SK-N-SH (cell line): ENCODE measurements around the gene SRSF2. TPM values are rescaled to one million over a fixed set of nuclear protein-coding genes. Genes with fewer than 3 reads are reported as not detected.
A peak's percentile ranks its signal among the peaks of the same experiment; 100 is the strongest.

Source experiments
- CTCF ChIA-PET: fragments of 300-600, 350-600 bp; formaldehyde crosslinking; extraction: SDS; loops from one replicate; lab custom pipeline; 2021; lab: Yijun Ruan, JAX
- POLR2A ChIA-PET: fragments of 350-600 bp; sonication (Branson Sonifier 250); formaldehyde crosslinking; extraction: SDS; loops from one replicate; lab custom pipeline; 2020; ENCODE audit warnings: antibody characterized with exemption, inconsistent platforms; lab: Yijun Ruan, JAX
- DNase-seq: peaks from one replicate; pipeline ENCODE4 v3.0.0; 2012
- H2AFZ ChIP-seq: fragments of 200-600 bp; sonication (generic); 2 replicates; pipeline ENCODE4 v1.8.1; 2016; ENCODE audit warnings: antibody characterized with exemption, mild to moderate bottlenecking, low read depth
- H3F3A ChIP-seq: fragments of 200-600 bp; sonication (generic); replicated peaks from 2 replicates; pipeline ENCODE3; 2016; ENCODE audit warnings: antibody characterized with exemption, mild to moderate bottlenecking; ENCODE audit not compliant: insufficient read depth
- H3K27ac ChIP-seq, 2 experiments: fragments of 200-500 bp in 1 of 2; fragments of 200-600 bp in 1 of 2; sonication (Bioruptor generic) in 1 of 2; sonication (generic), shearing (Covaris generic) in 1 of 2; 2 replicates each; pipeline versions ENCODE4 v1.5.1 to v1.6.1; 2014 to 2016; ENCODE audit warnings: low read depth in 2 of 2, inconsistent platforms in 1 of 2, low read length in 1 of 2, mild to moderate bottlenecking in 1 of 2, mixed read lengths in 1 of 2
- H3K27me3 ChIP-seq: fragments of 200-600 bp; sonication (generic), shearing (Covaris generic); 2 replicates; pipeline ENCODE4 v1.6.1; 2016; ENCODE audit warnings: mixed run types; ENCODE audit not compliant: insufficient read depth
- H3K36me3 ChIP-seq, 2 experiments: fragments of 200-500 bp in 1 of 2; fragments of 200-600 bp in 1 of 2; sonication (Bioruptor generic) in 1 of 2; sonication (generic) in 1 of 2; replicated peaks in 1 of 2; 2 replicates each; pipeline versions ENCODE3 to v1.5.1; 2014 to 2016; ENCODE audit warnings: low read length in 1 of 2, mild to moderate bottlenecking in 1 of 2; ENCODE audit not compliant: insufficient read depth in 2 of 2, control insufficient read depth in 1 of 2
- H3K4me1 ChIP-seq, 2 experiments: fragments of 200-500 bp in 1 of 2; fragments of 200-600 bp in 1 of 2; sonication (Bioruptor generic) in 1 of 2; sonication (generic), shearing (Covaris generic) in 1 of 2; 2 replicates each; pipeline versions ENCODE4 v1.5.1 to v1.6.1; 2014 to 2016; ENCODE audit warnings: low read depth in 1 of 2, low read length in 1 of 2, mixed run types in 1 of 2; ENCODE audit not compliant: insufficient read depth in 2 of 2, control insufficient read depth in 1 of 2
- H3K4me2 ChIP-seq: fragments of 200-600 bp; sonication (generic), shearing (Covaris generic); 2 replicates; pipeline ENCODE4 v1.6.1; 2017; ENCODE audit warnings: mixed run types
- H3K4me3 ChIP-seq, 2 experiments: fragments of 200-500 bp in 1 of 2; fragments of 200-600 bp in 1 of 2; sonication (Bioruptor generic) in 1 of 2; sonication (generic), shearing (Covaris generic) in 1 of 2; 2 replicates each; pipeline versions ENCODE4 v1.5.1 to v1.8.1; 2014 to 2016; ENCODE audit warnings: low read depth in 2 of 2, inconsistent platforms in 1 of 2, low read length in 1 of 2, mild to moderate bottlenecking in 1 of 2, mixed read lengths in 1 of 2, moderate library complexity in 1 of 2
- H3K79me2 ChIP-seq: fragments of 200-600 bp; sonication (generic); 2 replicates; pipeline ENCODE4 v1.8.1; 2017; ENCODE audit warnings: mild to moderate bottlenecking; ENCODE audit not compliant: insufficient read depth
- H3K9ac ChIP-seq: fragments of 200-600 bp; sonication (generic); 2 replicates; pipeline ENCODE4 v1.6.1; 2017; ENCODE audit warnings: mixed run types
- H3K9me2 ChIP-seq: fragments of 200-600 bp; sonication (generic); 2 replicates; pipeline ENCODE4 v1.6.1; 2017; ENCODE audit warnings: mixed run types
- H3K9me3 ChIP-seq: fragments of 200-600 bp; sonication (generic); 2 replicates; pipeline ENCODE4 v1.6.1; 2017; ENCODE audit warnings: mixed run types, mild to moderate bottlenecking, moderate library complexity
- H4K20me1 ChIP-seq: fragments of 200-600 bp; sonication (generic); 2 replicates; pipeline ENCODE4 v1.6.1; 2017; ENCODE audit warnings: mild to moderate bottlenecking, mixed run types; ENCODE audit not compliant: insufficient read depth
- ELF1 ChIP-seq: IDR thresholded peaks from 2 replicates; pipeline ENCODE4 v1.4.0; 2012
- EP300 ChIP-seq, 2 experiments: IDR thresholded peaks; 2 replicates each; pipeline versions ENCODE4 v1.4.0 to v1.6.1; 2012; ENCODE audit warnings: borderline replicate concordance in 1 of 2, low read depth in 1 of 2, low read length in 1 of 2
- EZH2phosphoT487 ChIP-seq: fragments of 200-600 bp; sonication (generic); IDR thresholded peaks from 2 replicates; pipeline ENCODE4 v1.6.1; 2017; ENCODE audit warnings: low read depth, mixed run types, mild to moderate bottlenecking, antibody characterized with exemption, moderate library complexity, borderline replicate concordance
- FOSL2 ChIP-seq: IDR thresholded peaks from 2 replicates; pipeline ENCODE4 v1.4.0; 2012; ENCODE audit warnings: low read depth, mild to moderate bottlenecking, moderate library complexity, borderline replicate concordance
- FOXJ3 ChIP-seq: sonication (generic); formaldehyde crosslinking; IDR thresholded peaks from 2 replicates; pipeline ENCODE4 v1.5.1; 2020; ENCODE audit warnings: mild to moderate bottlenecking, missing genetic modification reagents
- FOXM1 ChIP-seq: IDR thresholded peaks from 2 replicates; pipeline ENCODE4 v1.4.0; 2012; ENCODE audit warnings: low read depth, mild to moderate bottlenecking
- GATA2 ChIP-seq: sonication (generic); formaldehyde crosslinking; IDR thresholded peaks from 2 replicates; pipeline ENCODE4 v1.5.0; 2020; ENCODE audit warnings: mild to moderate bottlenecking, missing genetic modification reagents
- JUND ChIP-seq: IDR thresholded peaks from 2 replicates; pipeline ENCODE4 v1.4.0; 2012
- MEF2A ChIP-seq: IDR thresholded peaks from 2 replicates; pipeline ENCODE4 v1.4.0; 2012; ENCODE audit warnings: low read depth, borderline replicate concordance
- NRF1 ChIP-seq: IDR thresholded peaks from 2 replicates; pipeline ENCODE4 v1.6.1; 2012; ENCODE audit warnings: low read depth, mild to moderate bottlenecking, low read length
- RAD21 ChIP-seq: IDR thresholded peaks from 2 replicates; pipeline ENCODE4 v1.6.1; 2012; ENCODE audit warnings: mild to moderate bottlenecking, low read length
- RCOR1 ChIP-seq: fragments of 150-350 bp; IDR thresholded peaks from 2 replicates; pipeline ENCODE4 v1.6.1; 2017; ENCODE audit warnings: antibody characterized with exemption, low read length
- REST ChIP-seq: IDR thresholded peaks from 2 replicates; pipeline ENCODE4 v1.6.1; 2012; ENCODE audit warnings: mild to moderate bottlenecking, low read depth, low read length, moderate library complexity
- RFX5 ChIP-seq: IDR thresholded peaks from 2 replicates; pipeline ENCODE4 v1.6.1; 2012; ENCODE audit warnings: mild to moderate bottlenecking, improper control_type of control experiment, low read length
- RXRA ChIP-seq: IDR thresholded peaks from 2 replicates; pipeline ENCODE4 v1.4.0; 2012; ENCODE audit warnings: low read depth, mild to moderate bottlenecking, borderline replicate concordance
- TAF1 ChIP-seq: IDR thresholded peaks from 2 replicates; pipeline ENCODE4 v1.6.1; 2012; ENCODE audit warnings: low read depth, mild to moderate bottlenecking, low read length, moderate library complexity, borderline replicate concordance
- TCF12 ChIP-seq: IDR thresholded peaks from 2 replicates; pipeline ENCODE4 v1.4.0; 2012
- TEAD4 ChIP-seq: IDR thresholded peaks from 2 replicates; pipeline ENCODE4 v1.4.0; 2012; ENCODE audit warnings: mild to moderate bottlenecking, borderline replicate concordance; ENCODE audit not compliant: insufficient read depth
- USF2 ChIP-seq: fragments of 150-350 bp; IDR thresholded peaks from 2 replicates; pipeline ENCODE4 v1.6.1; 2017; ENCODE audit warnings: antibody characterized with exemption, low read length, low read depth, borderline replicate concordance
- YY1 ChIP-seq: IDR thresholded peaks from 2 replicates; pipeline ENCODE4 v1.4.0; 2012; ENCODE audit warnings: low read depth, mild to moderate bottlenecking
- ZBTB33 ChIP-seq: IDR thresholded peaks from 2 replicates; pipeline ENCODE4 v1.4.0; 2012; ENCODE audit warnings: low read depth, borderline replicate concordance
- WGBS: methylation state at CpG from one replicate; pipeline ENCODE4 v1.1.6; 2017; ENCODE audit warnings: low lambda C conversion rate; 5-methylcytosine and 5-hydroxymethylcytosine counted together
- polyA plus RNA-seq, 3 experiments: library from polyadenylated mRNA; depleted of rRNA; stranded (reverse); fragments of >200 nt; gene quantifications; 2 replicates each; pipeline ENCODE4 v1.2.3, GENCODE V29; 2012
- TF ChIP-seq, protein P1 (sequence below): IDR thresholded peaks from 2 replicates; pipeline ENCODE4 v1.4.0; 2012; ENCODE audit warnings: low read depth

SRSF2 gene
- polyA plus RNA-seq, 1 of the 3 experiments (the other 2 are of a cell fraction): 211 TPM

DNA sequence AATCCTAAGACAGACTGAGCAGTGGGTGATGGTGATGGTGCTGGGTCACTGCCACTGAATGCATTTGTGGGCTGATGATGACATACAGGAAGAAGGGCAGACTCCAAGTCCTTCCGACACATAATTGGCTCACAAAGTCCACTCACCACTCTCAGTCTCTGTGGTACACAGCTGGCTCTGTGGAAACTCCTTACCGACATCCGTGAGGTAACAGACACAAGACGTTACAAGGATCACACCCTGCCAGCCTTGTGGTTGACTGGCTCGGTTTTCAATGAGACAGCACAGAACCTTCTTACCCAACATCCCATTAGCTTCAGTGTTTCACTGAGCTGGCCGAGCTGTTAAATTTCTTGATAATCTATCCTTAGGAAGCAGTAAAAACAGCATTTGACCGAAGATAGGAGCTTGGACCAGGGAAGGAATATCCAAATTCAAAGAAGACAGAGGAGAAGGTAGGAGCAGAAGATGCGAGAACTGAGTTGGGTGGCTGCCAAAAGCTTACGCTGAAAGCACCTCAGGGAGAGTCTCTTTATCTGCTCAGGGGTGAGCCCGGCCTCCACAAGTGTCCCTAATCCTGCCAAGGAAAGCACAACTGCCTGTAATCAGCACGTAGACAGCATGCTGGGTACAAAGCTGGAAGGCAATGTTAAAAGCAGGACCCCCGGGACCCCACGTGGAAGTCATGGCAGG is 20.8 kb downstream of the SRSF2 start (continued):
- TF ChIP-seq USF2 (no peak), ELF1 (peak; percentile 22; the same call in 1 of the 2 replicates), RXRA (no peak), FOXJ3 (CRISPR knock-in tag) (no peak), NRF1 (no peak), TAF1 (no peak), FOXM1 (no peak), EZH2phosphoT487 (no peak), FOSL2 (no peak), RFX5 (no peak), TEAD4 (no peak), RAD21 (no peak)
- TF ChIP-seq, protein P1, sequence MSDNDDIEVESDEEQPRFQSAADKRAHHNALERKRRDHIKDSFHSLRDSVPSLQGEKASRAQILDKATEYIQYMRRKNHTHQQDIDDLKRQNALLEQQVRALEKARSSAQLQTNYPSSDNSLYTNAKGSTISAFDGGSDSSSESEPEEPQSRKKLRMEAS: 0 out of 2 replicates have a peak, but pooled peaks have one; percentile 6

DNA sequence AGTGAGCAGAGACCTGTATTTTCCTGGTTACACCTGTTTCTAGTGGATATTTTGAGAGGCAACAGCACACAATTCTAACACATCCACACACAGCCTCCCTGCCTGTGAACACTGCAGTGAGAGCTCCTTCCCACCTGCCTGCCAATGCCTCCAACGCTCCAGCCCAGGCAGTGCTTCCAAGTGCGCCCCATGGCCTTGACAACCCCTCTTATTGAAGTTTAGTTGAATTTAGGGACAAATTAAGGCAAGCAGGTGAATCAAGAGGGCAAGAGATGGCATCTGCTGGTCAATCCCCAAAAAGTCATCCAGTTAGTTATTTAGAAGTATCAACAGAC is 21.7 kb downstream of the SRSF2 start:
- ChIA-PET CTCF (interaction anchor here (0.5 to 14.3 kb wide), 24 partner anchors 10 to 1799 kb away, joined by 3 to 255 read pairs (median 4); partner anchors contain the start of genes JMJD6, METTL23 and MGAT5B), POLR2A (no interaction called here)
- no peak overlapping the region; the same call in 1 of the 2 replicates for H3K9ac ChIP-seq
- H3K9me3 ChIP-seq: no peaks in the 10 kb centered on the region
- TF ChIP-seq YY1 (no peak), EP300 (IDR thresholded peaks at IDR 0.05; ENCODE audit: borderline replicate concordance in 1 of 2, low read depth in 1 of 2, low read length in 1 of 2) (no peak), NRF1 (no peak), JUND (no peak), ELF1 (no peak), REST (no peak), ZBTB33 (no peak), RCOR1 (no peak), MEF2A (no peak), TCF12 (no peak), GATA2 (CRISPR knock-in tag) (no peak)
- no peak overlapping the region for H3K4me2 ChIP-seq
- peaks cover 8 to 32% of the 10 kb centered on the region in 2 experiments for H3K4me1 ChIP-seq
- no peaks in the 10 kb centered on the region for H3K27me3 ChIP-seq
- 100% methylated on average over 2 of the region's 2 CpGs for WGBS
- no peak overlapping the region for H3K4me3 ChIP-seq
- peak overlapping the region in 1 of 2 experiments; percentile 97; a peak in 2 of 4 replicates for H3K27ac ChIP-seq
- H3K79me2 ChIP-seq: peaks cover 53% of the 10 kb centered on the region
- peaks cover 52% of the 10 kb centered on the region for H3F3A ChIP-seq
- no peak for DNase-seq
- no peaks in the 10 kb centered on the region for H3K9me2 ChIP-seq
- H3K36me3 ChIP-seq: peaks cover 44 to 62% of the 10 kb centered on the region in 2 experiments
- H2AFZ ChIP-seq: no peak overlapping the region
- peaks cover 17% of the 10 kb centered on the region for H4K20me1 ChIP-seq
